NCI-H2171 treated with DMSO at 0.1 percent for 48 hours (cell line): ENCODE data around the gene DCPS.
"Not testable (repeated sequence)": the region's sequence is repeated elsewhere in the genome, so short reads cannot be mapped to it uniquely, and the experiment has no call there.

Experiments
- DNase-seq: peaks from one replicate; lab custom pipeline; 2025; lab: John Stamatoyannopoulos, UW

DCPS gene

GRCh38 chr11:126361400-126361799, 57.5 kb downstream of the DCPS start:
- DNase-seq: no peak

GRCh38 chr11:126362879-126363655, 59.2 kb downstream of the DCPS start:
- DNase-seq: no peak

GRCh38 chr11:126363706-126364248, 59.9 kb downstream of the DCPS start:
- DNase-seq: no peak

GRCh38 chr11:126364735-126365134, 60.9 kb downstream of the DCPS start:
- not testable (repeated sequence) for DNase-seq

- not testable (repeated sequence) for DNase-seq
Observed at GRCh38 chr11:126365508-126365907, 61.6 kb downstream of the DCPS start.

GRCh38 chr11:126366064-126366822, 62.4 kb downstream of the DCPS start:
- DNase-seq: no peak

GRCh38 chr11:126366823-126367654, 63.2 kb downstream of the DCPS start:
- not testable (repeated sequence) for DNase-seq

- DNase-seq: not testable (repeated sequence)
Observed at GRCh38 chr11:126367806-126368205, 63.9 kb downstream of the DCPS start.

- not testable (repeated sequence) for DNase-seq
Observed at GRCh38 chr11:126368336-126369119, 64.7 kb downstream of the DCPS start.

GRCh38 chr11:126370016-126370415, 66.2 kb downstream of the DCPS start:
- no peak for DNase-seq

GRCh38 chr11:126371595-126371994, 67.7 kb downstream of the DCPS start:
- DNase-seq: no peak

GRCh38 chr11:126373389-126374066, 69.7 kb downstream of the DCPS start:
- DNase-seq: not testable (repeated sequence)

GRCh38 chr11:126374562-126375300, 70.9 kb downstream of the DCPS start:
- DNase-seq: not testable (repeated sequence)

- no peak for DNase-seq
Observed at GRCh38 chr11:126375726-126376125, 71.9 kb downstream of the DCPS start.

- no peak for DNase-seq
Observed at GRCh38 chr11:126378763-126379162, 74.9 kb downstream of the DCPS start.

- DNase-seq: no peak
Observed at GRCh38 chr11:126380909-126381308, 77.0 kb downstream of the DCPS start.

- not testable (repeated sequence) for DNase-seq
Observed at GRCh38 chr11:126381960-126382359, 78.1 kb downstream of the DCPS start.

GRCh38 chr11:126382641-126383040, 78.8 kb downstream of the DCPS start:
- not testable (repeated sequence) for DNase-seq

- DNase-seq: no peak
Observed at GRCh38 chr11:126383339-126384335, 79.8 kb downstream of the DCPS start.
